ENCODE measurements around the gene AOC2.
"Not testable (repeated sequence)": the region's sequence is repeated elsewhere in the genome, so short reads cannot be mapped to it uniquely, and the experiment has no call there.

AOC2 gene

DNA sequence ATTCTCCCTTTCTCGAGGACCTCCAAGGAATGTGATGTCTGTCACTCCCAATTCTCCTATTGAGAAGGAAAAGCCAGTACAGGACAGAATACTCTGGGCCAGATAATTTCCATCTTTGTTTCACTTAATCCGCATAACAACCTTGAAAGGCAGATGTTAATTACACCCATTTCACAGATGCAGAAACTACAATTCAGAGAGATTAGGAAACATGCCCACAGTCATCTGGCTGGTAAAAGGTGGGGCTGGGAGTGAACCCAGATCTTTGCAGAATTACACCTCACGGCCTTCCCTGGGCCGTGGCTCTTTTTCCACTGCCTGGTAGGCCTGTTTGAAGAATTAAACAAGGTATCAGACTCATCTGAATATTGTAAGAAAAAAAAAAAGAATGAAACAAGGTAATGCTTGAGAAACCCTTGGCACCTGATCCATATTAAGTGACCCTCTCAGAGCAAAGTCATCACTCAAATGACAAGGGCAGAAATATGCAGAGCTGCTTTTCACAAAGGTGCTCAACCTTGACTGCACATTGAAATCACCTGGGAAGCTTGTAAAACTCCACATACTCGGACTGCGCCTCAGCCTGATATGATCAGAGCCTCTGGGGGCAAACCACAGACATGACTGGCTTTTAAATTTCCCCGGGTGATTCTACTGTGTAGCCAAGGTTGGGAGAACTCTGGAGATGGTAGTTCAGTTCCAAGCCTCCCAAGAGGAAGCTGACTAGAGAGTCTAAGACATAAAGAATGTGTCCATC, 39.6 kb downstream of the AOC2 start:
- no peak for DNase-seq

DNA sequence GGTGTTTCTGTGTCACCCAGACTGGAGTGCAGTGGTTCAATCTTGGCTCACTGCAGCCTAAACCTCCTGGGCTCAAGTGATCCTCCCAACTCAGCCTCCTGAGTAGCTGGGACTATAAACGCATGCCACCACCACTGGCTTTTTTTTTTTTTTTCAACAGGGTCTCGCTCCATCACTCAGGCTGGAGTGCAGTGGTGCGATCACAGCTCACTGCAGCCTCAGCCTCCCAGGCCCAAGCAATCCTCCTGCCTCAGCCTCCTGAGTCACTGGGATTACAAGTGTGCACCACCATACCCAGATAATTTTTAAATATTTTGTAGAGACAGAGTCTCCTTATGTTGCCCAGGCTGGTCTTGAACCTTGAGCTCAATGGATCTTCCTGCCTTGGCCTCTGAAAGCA, 41.4 kb downstream of the AOC2 start:
- DNase-seq, result not testable (repeated sequence)

GRCh38 chr17:42886283-42887176, 42.1 kb downstream of the AOC2 start:
- no peak for DNase-seq

- DNase-seq, result no peak
Observed at GRCh38 chr17:42889809-42890208, 45.4 kb downstream of the AOC2 start.

GRCh38 chr17:42891539-42892152, 47.3 kb downstream of the AOC2 start:
- DNase-seq, result no peak

GRCh38 chr17:42893359-42893758, 49.0 kb downstream of the AOC2 start:
- DNase-seq, result no peak

- no peak for DNase-seq
Observed at GRCh38 chr17:42894283-42895184, 50.2 kb downstream of the AOC2 start.

- DNase-seq, result peak; percentile 56
Observed at GRCh38 chr17:42895185-42895555, 50.8 kb downstream of the AOC2 start.

DNA sequence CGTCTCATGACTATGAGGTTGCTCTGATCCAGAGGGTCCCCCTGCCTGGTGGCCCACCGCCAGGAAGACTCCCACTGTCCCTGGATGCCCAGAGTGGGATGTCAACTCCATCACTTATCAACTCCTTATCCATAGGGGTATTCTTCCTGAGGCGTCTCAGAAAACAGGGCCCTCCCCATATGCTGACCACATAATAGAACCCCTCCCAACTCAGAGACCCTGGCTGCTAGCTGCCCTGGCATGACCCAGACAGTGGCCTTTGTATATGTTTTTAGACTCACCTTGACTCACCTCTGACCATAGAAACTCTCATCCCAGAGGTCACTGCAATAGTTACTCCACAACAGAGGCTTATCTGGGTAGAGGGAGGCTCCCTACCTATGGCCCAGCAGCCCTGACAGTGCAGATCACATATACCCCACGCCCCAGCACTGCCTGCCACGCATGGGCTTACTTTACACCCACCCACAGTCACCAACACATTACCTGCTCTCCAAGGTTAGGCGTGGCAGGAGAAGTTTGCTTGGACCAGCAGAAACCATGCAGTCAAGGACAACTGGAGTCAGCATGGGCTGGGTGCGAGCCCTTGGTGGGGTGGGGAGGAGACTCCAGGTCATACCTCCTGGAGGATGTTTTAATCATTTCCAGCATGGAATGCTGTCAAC, 53.9 kb downstream of the AOC2 start:
- no peak for DNase-seq

GRCh38 chr17:42899981-42900380, 55.6 kb downstream of the AOC2 start:
- not testable (repeated sequence) for DNase-seq
